H1 (cell line): ENCODE data around the gene PPP1R9A. TPM values are rescaled to one million over a fixed set of nuclear protein-coding genes. Genes with fewer than 3 reads are reported as not detected.
A peak's percentile ranks its signal among the peaks of the same experiment; 100 is the strongest.

ENCODE experiments used
- CTCF ChIA-PET: fragments of 300-600 bp; sonication (Branson Sonifier 250); formaldehyde crosslinking; loops from one replicate; lab custom pipeline; 2021; ENCODE audit not compliant: partially characterized antibody; lab: Charles Lee
- POLR2A ChIA-PET: fragments of 300-600 bp; sonication (Branson Sonifier 250); formaldehyde crosslinking; loops from one replicate; lab custom pipeline; 2021; ENCODE audit warnings: inconsistent platforms; ENCODE audit not compliant: partially characterized antibody; lab: Charles Lee
- DNase-seq, 2 experiments: peaks; one replicate each; pipeline versions ENCODE4 v3.0.0 to v3.0.0-alpha.2; 2010 to 2022; ENCODE audit warnings: low spot score in 2 of 2, low read depth in 1 of 2, mixed read lengths in 1 of 2
- FAIRE-seq: peaks from 2 replicates; lab custom pipeline; 2011; peaks lifted over from hg19 to GRCh38; lab: Jason Lieb, UNC
- H2AFZ ChIP-seq: 2 replicates; pipeline ENCODE4 v1.8.1; 2012; ENCODE audit warnings: low read length, inconsistent platforms
- H2AK5ac ChIP-seq: 2 replicates; pipeline ENCODE4 v1.6.1; 2013; ENCODE audit warnings: low read depth, low read length
- H2BK120ac ChIP-seq: replicated peaks from 2 replicates; pipeline ENCODE3; 2013; ENCODE audit warnings: low read depth, low read length, inconsistent platforms
- H2BK12ac ChIP-seq: 2 replicates; pipeline ENCODE4 v1.6.1; 2013; ENCODE audit warnings: low read depth, low read length
- H2BK15ac ChIP-seq: 2 replicates; pipeline ENCODE4 v1.6.1; 2013; ENCODE audit warnings: low read length
- H2BK20ac ChIP-seq: 2 replicates; pipeline ENCODE4 v1.6.1; 2013; ENCODE audit warnings: low read length
- H2BK5ac ChIP-seq: 2 replicates; pipeline ENCODE4 v1.6.1; 2013; ENCODE audit warnings: low read depth, low read length
- H3K14ac ChIP-seq: 2 replicates; pipeline ENCODE4 v1.6.1; 2013; ENCODE audit warnings: inconsistent platforms; ENCODE audit not compliant: insufficient read length
- H3K18ac ChIP-seq: 2 replicates; pipeline ENCODE4 v1.6.1; 2013; ENCODE audit warnings: low read length; ENCODE audit errors: extremely low read depth
- H3K23ac ChIP-seq: 2 replicates; pipeline ENCODE4 v1.6.1; 2013; ENCODE audit warnings: inconsistent platforms; ENCODE audit not compliant: insufficient read length
- H3K23me2 ChIP-seq: 2 replicates; pipeline ENCODE4 v1.6.1; 2013; ENCODE audit warnings: low read depth, low read length
- H3K27ac ChIP-seq: 2 replicates; pipeline ENCODE4 v1.6.1; 2011; ENCODE audit warnings: low read depth, low read length, inconsistent platforms
- H3K27me3 ChIP-seq, 4 experiments: replicated peaks in 1 of 4; 1 replicate in 1 of 4; 2 replicates in 3 of 4; pipeline versions ENCODE4 v1.6.1 to v1.8.1; 2011 to 2013; ENCODE audit warnings: low read length in 3 of 4, mild to moderate bottlenecking in 3 of 4, inconsistent platforms in 2 of 4, mixed read lengths in 2 of 4, moderate library complexity in 1 of 4; ENCODE audit not compliant: control insufficient read depth in 3 of 4, insufficient read depth in 3 of 4; ENCODE audit errors: extremely low read depth in 1 of 4
- H3K36me3 ChIP-seq, 4 experiments: 2 replicates each; pipeline versions ENCODE4 v1.6.1 to v1.8.1; 2011 to 2013; ENCODE audit warnings: mild to moderate bottlenecking in 4 of 4, low read length in 3 of 4, moderate library complexity in 2 of 4, control low read depth in 1 of 4, inconsistent platforms in 1 of 4; ENCODE audit not compliant: insufficient read depth in 4 of 4, control insufficient read depth in 2 of 4
- H3K4ac ChIP-seq: replicated peaks from 2 replicates; pipeline ENCODE3; 2013; ENCODE audit warnings: low read length, low read depth, mixed read lengths, inconsistent platforms; ENCODE audit not compliant: insufficient read length
- H3K4me1 ChIP-seq, 4 experiments: replicated peaks in 1 of 4; 1 replicate in 1 of 4; 2 replicates in 3 of 4; pipeline versions ENCODE4 v1.6.1 to v1.8.1; 2011 to 2013; ENCODE audit warnings: low read length in 3 of 4, inconsistent platforms in 2 of 4, mixed read lengths in 1 of 4; ENCODE audit not compliant: insufficient read depth in 4 of 4, control insufficient read depth in 3 of 4
- H3K4me2 ChIP-seq, 2 experiments: 2 replicates each; pipeline versions ENCODE4 v1.6.1 to v1.8.1; 2011 to 2013; ENCODE audit warnings: low read depth in 2 of 2, low read length in 2 of 2, control low read depth in 1 of 2, inconsistent platforms in 1 of 2, mild to moderate bottlenecking in 1 of 2; ENCODE audit not compliant: insufficient read depth in 1 of 2
- H3K4me3 ChIP-seq, 4 experiments: fragments of 200-600, 300-600 bp in 1 of 4; sonication (generic), shearing (Covaris generic), sonication (Bioruptor Twin) in 1 of 4; 2 replicates each; pipeline versions ENCODE4 v1.5.1 to v1.8.1; 2011 to 2016; ENCODE audit warnings: low read length in 4 of 4, low read depth in 3 of 4, control low read depth in 2 of 4, inconsistent platforms in 2 of 4, mild to moderate bottlenecking in 2 of 4, mixed read lengths in 1 of 4, moderate library complexity in 1 of 4; ENCODE audit not compliant: insufficient read depth in 2 of 4; ENCODE audit errors: extremely low read depth in 1 of 4
- H3K56ac ChIP-seq: replicated peaks from 2 replicates; pipeline ENCODE3; 2013; ENCODE audit warnings: low read depth, mild to moderate bottlenecking, mixed read lengths, low read length, inconsistent platforms; ENCODE audit not compliant: insufficient read length
- H3K79me1 ChIP-seq: 2 replicates; pipeline ENCODE4 v1.6.1; 2013; ENCODE audit warnings: low read depth, low read length, control low read depth
- H3K79me2 ChIP-seq, 2 experiments: 2 replicates each; pipeline versions ENCODE4 v1.6.1 to v1.8.1; 2012 to 2013; ENCODE audit warnings: low read length in 2 of 2, mild to moderate bottlenecking in 2 of 2, inconsistent platforms in 1 of 2; ENCODE audit not compliant: insufficient read depth in 2 of 2, control insufficient read depth in 1 of 2
- H3K9ac ChIP-seq, 4 experiments: replicated peaks in 1 of 4; 1 replicate in 1 of 4; 2 replicates in 3 of 4; pipeline versions ENCODE4 v1.6.1 to v1.8.1; 2011 to 2013; ENCODE audit warnings: low read depth in 3 of 4, low read length in 3 of 4, control low read depth in 2 of 4, mild to moderate bottlenecking in 2 of 4, moderate library complexity in 2 of 4, inconsistent platforms in 1 of 4; ENCODE audit errors: extremely low read depth in 1 of 4
- H3K9me3 ChIP-seq, 2 experiments: 2 replicates each; pipeline versions ENCODE4 v1.6.1 to v1.8.1; 2012 to 2013; ENCODE audit warnings: mild to moderate bottlenecking in 2 of 2, moderate library complexity in 2 of 2, control low read depth in 1 of 2, inconsistent platforms in 1 of 2, low read depth in 1 of 2, low read length in 1 of 2, mixed read lengths in 1 of 2; ENCODE audit not compliant: insufficient read depth in 2 of 2
- H4K20me1 ChIP-seq, 2 experiments: replicated peaks in 1 of 2; 2 replicates each; pipeline versions ENCODE3 to v1.8.1; 2011 to 2013; ENCODE audit warnings: inconsistent platforms in 2 of 2, low read length in 2 of 2, mild to moderate bottlenecking in 1 of 2; ENCODE audit not compliant: insufficient read depth in 2 of 2, control insufficient read depth in 1 of 2
- H4K5ac ChIP-seq: 2 replicates; pipeline ENCODE4 v1.6.1; 2013; ENCODE audit warnings: low read length, low read depth, mixed read lengths, inconsistent platforms; ENCODE audit not compliant: insufficient read length
- H4K8ac ChIP-seq: 2 replicates; pipeline ENCODE4 v1.8.0; 2013; ENCODE audit warnings: mild to moderate bottlenecking, moderate library complexity, low read length, inconsistent platforms; ENCODE audit not compliant: insufficient read depth; ENCODE audit errors: extremely low read depth
- H4K91ac ChIP-seq: replicated peaks from 2 replicates; pipeline ENCODE3; 2013; ENCODE audit warnings: low read length, mixed read lengths, inconsistent platforms; ENCODE audit not compliant: insufficient read length
- BACH1 ChIP-seq: IDR thresholded peaks from 2 replicates; pipeline ENCODE4 v1.6.1; 2012; ENCODE audit warnings: low read length, improper control_type of control experiment
- CBX8 ChIP-seq: fragments of 300-800, 300-1000 bp; sonication (generic); IDR thresholded peaks from 2 replicates; pipeline ENCODE4 v1.7.1; 2016; ENCODE audit warnings: low read depth, low read length, borderline replicate concordance
- GTF2F1 ChIP-seq: IDR thresholded peaks from 2 replicates; pipeline ENCODE4 v1.6.1; 2012; ENCODE audit warnings: low read depth, low read length, improper control_type of control experiment, borderline replicate concordance
- KDM1A ChIP-seq: fragments of 200-600, 300-600 bp; sonication (generic); IDR thresholded peaks from 2 replicates; pipeline ENCODE4 v1.7.1; 2016; ENCODE audit warnings: mild to moderate bottlenecking, low read length, borderline replicate concordance
- POU5F1 ChIP-seq: IDR thresholded peaks from 2 replicates; pipeline ENCODE4 v1.6.1; 2011; ENCODE audit warnings: low read depth, mild to moderate bottlenecking, low read length, moderate library complexity
- WGBS, 2 experiments: shearing (Covaris generic) in 1 of 2; methylation state at CpG; one replicate each; pipeline versions ENCODE4 v1.1.6 to v1.1.7; 2013 to 2015; ENCODE audit warnings: low lambda C conversion rate in 2 of 2, mixed read lengths in 2 of 2, inconsistent platforms in 1 of 2, low coverage in 1 of 2, missing lambda C conversion rate in 1 of 2; ENCODE audit not compliant: insufficient replicate concordance in 2 of 2, insufficient coverage in 1 of 2, insufficient read length in 1 of 2; ENCODE audit errors: extremely low coverage in 1 of 2, missing lambda C conversion rate in 1 of 2; 5-methylcytosine and 5-hydroxymethylcytosine counted together
- polyA plus RNA-seq, 7 experiments: library from polyadenylated mRNA; depleted of rRNA in 3 of 7; stranded (reverse) in 5 of 7; unstranded in 2 of 7; fragments of >200 nt in 5 of 7; fragments of 200-250 nt in 2 of 7; gene quantifications; 1 replicate in 5 of 7; 2 replicates in 1 of 7; 4 replicates in 1 of 7; pipeline versions ENCODE4 v1.2.1 to v1.2.3, GENCODE V29; 2011 to 2013; ENCODE audit warnings: missing spikeins in 2 of 7, mixed read lengths in 2 of 7
- total RNA-seq: library from RNA; stranded (reverse); fragmentation: NEBNext Ultra II Directional; extraction: Animal tissue kit (Norgen Biotek cat#: 25700); gene quantifications from 2 replicates; pipeline ENCODE4 v1.2.1, GENCODE V29; 2021
- TF ChIP-seq, protein P1 (sequence below): IDR thresholded peaks from 2 replicates; pipeline ENCODE4 v1.6.1; 2011; ENCODE audit warnings: low read length, improper control_type of control experiment

The PPP1R9A gene
- total and polyA plus RNA-seq, 2 of the 8 experiments (the other 6 are each of a cell fraction or from before 2014, with no cell fraction given) = 3.0 to 20.3 TPM

DNA sequence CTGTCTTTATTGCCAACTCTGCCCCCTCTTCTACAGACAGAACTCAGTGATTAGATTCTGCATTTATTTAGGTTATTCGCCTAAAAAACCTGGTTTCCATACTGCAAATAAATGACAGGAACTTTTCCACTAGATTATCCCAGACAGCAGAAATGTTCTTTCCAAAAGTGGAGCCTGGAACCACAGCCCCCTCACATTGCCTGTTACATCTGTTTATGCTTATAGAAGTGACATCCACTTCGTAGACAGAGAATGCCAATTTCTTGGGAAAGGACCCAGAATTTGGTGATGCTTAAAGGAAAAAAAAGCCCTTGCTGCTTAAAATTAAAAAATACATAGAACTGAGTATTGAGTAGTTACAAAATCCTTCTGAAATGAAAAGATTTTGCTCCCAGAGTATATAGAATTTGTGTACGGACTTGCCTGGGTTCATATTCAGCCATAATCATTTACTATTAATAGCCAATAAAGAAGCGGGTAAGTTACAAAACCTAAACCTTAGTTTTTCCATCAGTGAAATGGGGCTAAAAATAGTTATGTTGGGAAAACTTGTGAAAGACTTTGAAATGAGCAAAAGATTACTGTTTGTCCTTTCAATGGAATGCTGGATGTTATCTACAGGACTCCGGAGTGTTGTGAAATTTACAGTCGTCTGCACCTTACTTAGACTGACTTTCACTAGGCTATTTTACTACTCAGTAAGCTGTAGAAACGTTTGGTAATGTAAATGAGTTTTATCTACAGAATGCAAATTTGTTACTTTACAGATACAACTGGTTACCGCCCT lies 1.1 kb upstream of the PPP1R9A start:
- Histone ChIP-seq H4K20me1 (no peaks in the 10 kb centered on the region), H3K18ac (no peak overlapping the region), H2AK5ac (no peak overlapping the region), H4K5ac (no peak overlapping the region), H3K79me1 (no peaks in the 10 kb centered on the region), H3K4me1 (peaks cover 0 to 13% (median 7%) of the 10 kb centered on the region in 4 experiments; a peak in 5 of 7 replicates), H2AFZ (no peak overlapping the region), H3K23me2 (peaks cover 5% of the 10 kb centered on the region; the same call in 1 of the 2 replicates), H3K23ac (no peak overlapping the region), H2BK12ac (no peak overlapping the region), H3K56ac (no peak overlapping the region), H3K9ac (no peak overlapping the region), H3K14ac (no peak overlapping the region), H4K8ac (no peak overlapping the region), H2BK15ac (no peak overlapping the region), H4K91ac (no peak overlapping the region), H3K9me3 (no peaks in the 10 kb centered on the region), H3K27me3 (no peaks in the 10 kb centered on the region), H2BK5ac (no peak overlapping the region), H3K79me2 (peaks cover 0 to 23% of the 10 kb centered on the region in 2 experiments; a peak in 2 of 4 replicates), H2BK20ac (no peak overlapping the region), H3K4me3 (no peak overlapping the region; a peak in 1 of 8 replicates), H3K36me3 (peaks cover 0 to 3% (median 0%) of the 10 kb centered on the region in 4 experiments; a peak in 1 of 8 replicates), H3K27ac (no peak overlapping the region), H3K4ac (no peak overlapping the region), H3K4me2 (peak overlapping the region in 1 of 2 experiments; percentile 82; a peak in 1 of 4 replicates), H2BK120ac (no peak overlapping the region)
- 81% methylated on average over 8 of the region's 8 CpGs; no CpG with 5 or more reads in 1 of the 2 experiments for WGBS, 2 experiments
- TF ChIP-seq, protein P1, sequence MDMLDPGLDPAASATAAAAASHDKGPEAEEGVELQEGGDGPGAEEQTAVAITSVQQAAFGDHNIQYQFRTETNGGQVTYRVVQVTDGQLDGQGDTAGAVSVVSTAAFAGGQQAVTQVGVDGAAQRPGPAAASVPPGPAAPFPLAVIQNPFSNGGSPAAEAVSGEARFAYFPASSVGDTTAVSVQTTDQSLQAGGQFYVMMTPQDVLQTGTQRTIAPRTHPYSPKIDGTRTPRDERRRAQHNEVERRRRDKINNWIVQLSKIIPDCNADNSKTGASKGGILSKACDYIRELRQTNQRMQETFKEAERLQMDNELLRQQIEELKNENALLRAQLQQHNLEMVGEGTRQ = no peak
- TF ChIP-seq CBX8 (no peak), POU5F1 (no peak), KDM1A (no peak), BACH1 (no peak), GTF2F1 (no peak)
- CTCF ChIA-PET = no interaction called here
- DNase-seq (no peak), FAIRE-seq (no peak)
- POLR2A ChIA-PET = interaction anchor here (1.0 kb wide), 1 partner anchor 9 kb away, joined by 4 read pairs; no protein-coding TSS in a partner anchor
